Suprapubic skin (tissue), 4 donors: ENCODE measurements around the gene NOB1.

Experiments used
- CTCF ChIP-seq, 2 donors: fragments of 200-600 bp in 1 of 2; fragments of 450-650 bp in 1 of 2; sonication (generic) in 1 of 2; IDR thresholded peaks; one replicate each; pipeline ENCODE4 v1.5.1; 2016 to 2019; ENCODE audit warnings: antibody characterized with exemption in 2 of 2, mild to moderate bottlenecking in 1 of 2, moderate library complexity in 1 of 2
- POLR2A ChIP-seq, 2 donors: fragments of 450-650 bp; IDR thresholded peaks; one replicate each; pipeline ENCODE4 v1.6.1; 2017; ENCODE audit warnings: antibody characterized with exemption in 2 of 2, mild to moderate bottlenecking in 2 of 2, moderate library complexity in 2 of 2
- POLR2AphosphoS5 ChIP-seq, 3 donors: sonication (generic); formaldehyde crosslinking; IDR thresholded peaks; one replicate each; pipeline ENCODE4 v1.6.1; 2017; ENCODE audit warnings: antibody characterized with exemption in 3 of 3

- TF ChIP-seq POLR2A (IDR thresholded peaks at IDR 0.05) (no peak), CTCF (IDR thresholded peaks at IDR 0.05) (no peak), POLR2AphosphoS5 (IDR thresholded peaks at IDR 0.05) (no peak)
Measured at GRCh38 chr16:69724414-69724873, 30.3 kb downstream of the NOB1 start.
